Astrocyte of the spinal cord (primary cell): ENCODE data around the gene DPP10.

Experiments
- DNase-seq: peaks from one replicate; pipeline ENCODE4 v3.0.0; 2011; ENCODE audit warnings: low read depth, low spot score
- H3K4me3 ChIP-seq: 2 replicates; pipeline ENCODE4 v1.5.1; 2011; ENCODE audit warnings: low read depth, mild to moderate bottlenecking, low read length, moderate library complexity
- in situ Hi-C: cut with HindIII; loops from 2 replicates; pipeline ENCODE4 v1.10.0; 2017; ENCODE audit warnings: low sequenced_read_pairs
- TF ChIP-seq, protein P1 (sequence below): IDR thresholded peaks from 2 replicates; pipeline ENCODE4 v1.5.1; 2012; ENCODE audit warnings: low read depth, mild to moderate bottlenecking, low read length, inconsistent platforms

Gene DPP10

DNA sequence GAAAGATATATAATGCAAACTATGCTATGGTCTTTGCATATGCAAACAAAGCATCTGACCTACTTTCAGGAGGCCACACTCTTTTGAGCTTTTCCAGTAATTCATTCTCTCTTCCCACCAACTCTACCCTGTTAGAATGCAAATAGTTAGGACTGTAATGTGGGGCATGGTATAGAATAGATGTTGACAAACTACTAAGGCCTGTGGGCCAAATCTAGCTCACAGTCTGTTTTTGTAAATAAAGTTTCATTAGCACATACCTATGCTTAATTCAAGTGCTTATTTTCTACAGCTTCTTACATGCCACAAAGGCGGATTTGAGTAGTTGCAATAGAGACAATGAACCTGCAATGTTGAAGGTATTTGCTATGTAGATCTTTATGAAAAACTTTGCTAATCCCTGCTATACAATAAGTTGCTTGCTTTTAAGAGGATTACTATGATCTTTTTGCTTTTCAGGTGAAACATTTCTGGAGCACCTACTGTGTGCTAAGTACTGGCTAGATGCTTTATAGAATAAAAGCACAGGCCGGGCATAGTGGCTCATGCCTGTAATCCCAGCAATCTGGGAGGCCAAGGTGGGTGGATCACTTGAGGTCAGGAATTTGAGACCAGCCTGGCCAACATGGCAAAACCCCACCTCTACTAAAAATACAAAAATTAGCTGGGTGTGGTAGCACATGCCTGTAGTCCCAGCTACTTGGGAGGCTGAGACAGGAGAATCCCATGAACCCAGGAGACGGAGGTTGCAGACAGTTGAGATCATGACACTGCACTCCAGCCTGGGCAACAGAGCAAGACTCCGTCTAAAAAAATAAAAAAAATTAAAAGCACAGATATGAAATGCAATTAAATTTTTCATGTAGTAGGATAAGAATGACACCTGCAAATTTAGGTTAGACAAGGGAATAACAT, 267.8 kb downstream of the DPP10 start:
- TF ChIP-seq, protein P1, sequence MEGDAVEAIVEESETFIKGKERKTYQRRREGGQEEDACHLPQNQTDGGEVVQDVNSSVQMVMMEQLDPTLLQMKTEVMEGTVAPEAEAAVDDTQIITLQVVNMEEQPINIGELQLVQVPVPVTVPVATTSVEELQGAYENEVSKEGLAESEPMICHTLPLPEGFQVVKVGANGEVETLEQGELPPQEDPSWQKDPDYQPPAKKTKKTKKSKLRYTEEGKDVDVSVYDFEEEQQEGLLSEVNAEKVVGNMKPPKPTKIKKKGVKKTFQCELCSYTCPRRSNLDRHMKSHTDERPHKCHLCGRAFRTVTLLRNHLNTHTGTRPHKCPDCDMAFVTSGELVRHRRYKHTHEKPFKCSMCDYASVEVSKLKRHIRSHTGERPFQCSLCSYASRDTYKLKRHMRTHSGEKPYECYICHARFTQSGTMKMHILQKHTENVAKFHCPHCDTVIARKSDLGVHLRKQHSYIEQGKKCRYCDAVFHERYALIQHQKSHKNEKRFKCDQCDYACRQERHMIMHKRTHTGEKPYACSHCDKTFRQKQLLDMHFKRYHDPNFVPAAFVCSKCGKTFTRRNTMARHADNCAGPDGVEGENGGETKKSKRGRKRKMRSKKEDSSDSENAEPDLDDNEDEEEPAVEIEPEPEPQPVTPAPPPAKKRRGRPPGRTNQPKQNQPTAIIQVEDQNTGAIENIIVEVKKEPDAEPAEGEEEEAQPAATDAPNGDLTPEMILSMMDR = no peak

DNA sequence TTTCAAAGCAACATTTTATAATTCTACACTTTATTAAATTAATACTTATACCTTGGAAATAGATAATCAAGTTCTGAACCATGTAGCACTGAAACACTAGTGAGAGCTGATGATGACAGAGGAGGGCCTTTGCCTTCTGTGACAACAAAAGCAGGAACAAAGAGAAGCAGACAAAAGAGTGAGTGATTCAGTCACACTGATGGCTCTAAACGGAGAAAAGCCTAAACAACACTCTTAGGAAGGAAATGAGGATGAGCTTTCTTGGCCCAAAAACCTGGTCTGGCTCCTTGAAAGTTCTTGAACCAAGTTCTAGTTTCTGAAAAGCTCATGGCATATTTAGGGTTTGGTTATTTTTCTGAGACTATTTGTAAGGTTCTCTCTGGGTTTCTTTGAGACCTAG, 271.9 kb downstream of the DPP10 start:
- TF ChIP-seq, protein P1 = no peak
- in situ Hi-C loops = no loop called here
- no peak for DNase-seq

More for the DNA sequence above, 267.8 kb downstream of the DPP10 start:
- in situ Hi-C loops = no loop called here
- DNase-seq = no peak
- H3K4me3 ChIP-seq = no peak overlapping the region

DNA sequence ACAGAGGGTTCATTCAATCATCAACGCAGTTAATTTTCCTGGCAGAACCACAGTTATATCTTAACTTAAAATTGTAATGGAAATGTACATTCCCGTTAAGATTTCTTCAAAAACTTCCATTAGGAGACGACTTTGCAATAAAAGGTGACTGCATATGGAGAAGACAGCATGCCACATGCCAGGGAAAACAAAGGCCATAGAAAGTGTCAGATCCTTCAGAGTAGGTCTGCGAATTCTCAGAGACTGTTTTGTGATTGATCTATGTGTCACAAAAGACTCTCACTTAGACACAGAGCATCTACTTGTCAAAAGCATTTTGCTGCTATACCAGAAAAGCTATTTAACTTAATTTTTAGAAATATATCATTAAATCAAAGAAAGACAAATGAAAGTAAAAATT, 274.6 kb downstream of the DPP10 start:
- in situ Hi-C loops = no loop called here
- DNase-seq = no peak
- TF ChIP-seq, protein P1 = no peak
- H3K4me3 ChIP-seq = no peak overlapping the region

More for the DNA sequence above, 271.9 kb downstream of the DPP10 start:
- no peak overlapping the region for H3K4me3 ChIP-seq

DNA sequence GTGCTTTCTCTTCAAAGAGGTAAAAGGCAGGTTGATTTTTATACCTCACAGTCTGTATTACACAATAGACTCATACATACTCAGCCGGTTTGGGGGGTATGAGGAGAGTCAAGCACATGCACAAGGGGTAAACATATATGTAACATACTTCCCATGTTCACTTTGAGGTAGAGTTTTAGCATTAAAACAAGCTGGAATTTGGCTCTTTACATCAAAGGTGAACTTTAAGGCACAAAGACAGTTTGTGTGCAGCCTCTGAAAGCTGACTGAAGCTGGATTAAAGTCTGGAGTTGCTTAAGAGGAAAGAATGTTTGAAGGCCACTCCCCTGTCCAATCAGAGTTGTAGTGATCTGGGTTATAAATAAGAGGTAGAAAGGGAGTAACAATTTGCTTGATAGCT, 282.0 kb downstream of the DPP10 start:
- no peak overlapping the region for H3K4me3 ChIP-seq
- TF ChIP-seq, protein P1 = no peak
- no peak for DNase-seq
- in situ Hi-C loops = no loop called here

DNA sequence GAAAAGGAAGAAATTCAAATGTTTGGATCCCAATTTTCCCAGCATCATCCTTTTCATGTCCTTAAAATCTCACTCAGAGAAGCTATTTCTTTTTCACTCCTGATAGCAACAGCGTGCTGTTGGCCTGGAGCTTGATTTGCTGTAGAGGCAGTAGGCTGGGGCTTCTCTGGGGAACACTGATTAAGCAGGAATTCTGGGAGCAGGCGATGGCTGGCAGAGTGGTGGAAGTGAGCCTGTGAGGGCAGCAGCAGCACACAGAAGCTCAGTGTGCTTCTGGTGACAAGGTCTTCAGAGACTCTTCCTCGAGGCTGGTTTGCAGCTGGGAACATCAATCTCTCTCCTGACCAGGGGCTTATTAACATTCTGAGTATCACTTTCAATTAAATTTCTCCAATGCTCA, 284.6 kb downstream of the DPP10 start:
- TF ChIP-seq, protein P1 = no peak
- DNase-seq = no peak
- in situ Hi-C loops = no loop called here
- H3K4me3 ChIP-seq = no peak overlapping the region

DNA sequence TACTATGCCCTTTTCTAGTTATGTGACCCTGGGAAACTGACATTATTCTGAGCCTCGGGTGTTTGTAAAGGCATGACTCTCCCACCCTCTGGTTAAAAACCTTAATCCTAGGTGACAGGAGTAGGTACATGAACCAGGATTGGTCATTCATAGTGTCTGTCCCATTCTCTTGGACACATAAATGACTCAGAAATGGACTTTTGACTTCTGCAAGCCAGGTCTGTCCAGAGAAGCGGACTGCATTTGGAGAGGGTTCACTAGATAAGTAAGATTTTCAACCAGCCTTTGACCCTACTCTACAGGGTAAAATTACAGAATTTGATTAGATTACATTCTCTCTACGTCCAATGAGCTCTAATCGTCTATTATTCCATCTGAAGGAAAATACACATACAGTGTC, 285.9 kb downstream of the DPP10 start:
- TF ChIP-seq, protein P1 = no peak
- in situ Hi-C loops = no loop called here
- H3K4me3 ChIP-seq = no peak overlapping the region
- DNase-seq = no peak
